Jurkat, Clone E6-1 (cell line): ENCODE results near the gene TRABD2A.
A peak's percentile ranks its signal among the peaks of the same experiment; 100 is the strongest.
"Not testable (repeated sequence)": the region's sequence is repeated elsewhere in the genome, so short reads cannot be mapped to it uniquely, and the experiment has no call there.

ENCODE experiments used
- DNase-seq: peaks from one replicate; pipeline ENCODE4 v3.0.0-alpha.2; 2011; ENCODE audit warnings: low read depth, low spot score
- H3K4me3 ChIP-seq: 2 replicates; pipeline ENCODE4 v1.5.1; 2011; ENCODE audit warnings: mild to moderate bottlenecking, low read length, control low read depth, moderate library complexity

TRABD2A gene

GRCh38 chr2:84799772-84800171, 81.1 kb downstream of the TRABD2A start:
- H3K4me3 ChIP-seq, result no peak overlapping the region
- no peak for DNase-seq

GRCh38 chr2:84797271-84797670, 83.6 kb downstream of the TRABD2A start:
- H3K4me3 ChIP-seq, result no peak overlapping the region
- no peak for DNase-seq

- H3K4me3 ChIP-seq, result no peak overlapping the region
- no peak for DNase-seq
These were observed 84.1 kb downstream of the TRABD2A start for GRCh38 chr2:84796798-84797197.

- no peak for DNase-seq
- no peak overlapping the region for H3K4me3 ChIP-seq
These were observed 87.2 kb downstream of the TRABD2A start for GRCh38 chr2:84793641-84794040.

- DNase-seq, result no peak
- no peak overlapping the region for H3K4me3 ChIP-seq
These were observed 87.9 kb downstream of the TRABD2A start for GRCh38 chr2:84792856-84793522.

GRCh38 chr2:84788498-84788897, 92.4 kb downstream of the TRABD2A start:
- H3K4me3 ChIP-seq, result no peak overlapping the region
- DNase-seq, result no peak

- DNase-seq, result no peak
- H3K4me3 ChIP-seq, result no peak overlapping the region
These were observed 92.9 kb downstream of the TRABD2A start for GRCh38 chr2:84788027-84788426.

GRCh38 chr2:84786601-84787000, 94.3 kb downstream of the TRABD2A start:
- no peak for DNase-seq
- H3K4me3 ChIP-seq, result no peak overlapping the region

GRCh38 chr2:84785950-84786349, 94.9 kb downstream of the TRABD2A start:
- DNase-seq, result no peak
- H3K4me3 ChIP-seq, result no peak overlapping the region

GRCh38 chr2:84782717-84783442, 98.0 kb downstream of the TRABD2A start:
- peak; percentile 50 for DNase-seq
- no peak overlapping the region for H3K4me3 ChIP-seq

- no peak overlapping the region for H3K4me3 ChIP-seq
- peak; percentile 17 for DNase-seq
These were observed 98.8 kb downstream of the TRABD2A start for GRCh38 chr2:84781942-84782716.

- H3K4me3 ChIP-seq, result no peak overlapping the region
- DNase-seq, result no peak
These were observed 101.1 kb downstream of the TRABD2A start for GRCh38 chr2:84779781-84780180.

- no peak for DNase-seq
- H3K4me3 ChIP-seq, result no peak overlapping the region
These were observed 101.8 kb downstream of the TRABD2A start for GRCh38 chr2:84778911-84779690.

GRCh38 chr2:84776011-84776410, 104.9 kb downstream of the TRABD2A start:
- no peak for DNase-seq
- H3K4me3 ChIP-seq, result no peak overlapping the region

GRCh38 chr2:84773562-84773961, 107.3 kb downstream of the TRABD2A start:
- not testable (repeated sequence) for H3K4me3 ChIP-seq, DNase-seq
